Hindlimb muscle (tissue), 1 donor: ENCODE results near the gene PUS1. TPM values are rescaled to one million over a fixed set of nuclear protein-coding genes. Genes with fewer than 3 reads are reported as not detected.

Source experiments
- DNase-seq: peaks from one replicate; pipeline ENCODE4 v3.0.0-alpha.2; 2013
- polyA plus RNA-seq: library from polyadenylated mRNA; unstranded; fragments of 120-200 nt; gene quantifications from one replicate; pipeline ENCODE4 v1.2.1, GENCODE V29; 2013; ENCODE audit not compliant: insufficient read length

PUS1 gene
- polyA plus RNA-seq, 1 donor = 14.1 TPM

GRCh38 chr12:131962069-131962468 is 33.0 kb downstream of the PUS1 start:
- DNase-seq = no peak

GRCh38 chr12:131963381-131963780 is 34.3 kb downstream of the PUS1 start:
- no peak for DNase-seq

GRCh38 chr12:131965073-131965472 is 36.0 kb downstream of the PUS1 start:
- DNase-seq = no peak

GRCh38 chr12:131971226-131971625 is 42.1 kb downstream of the PUS1 start:
- no peak for DNase-seq

GRCh38 chr12:131975228-131975627 is 46.2 kb downstream of the PUS1 start:
- no peak for DNase-seq

- no peak for DNase-seq
These were observed 50.5 kb downstream of the PUS1 start for GRCh38 chr12:131979606-131980005.

- no peak for DNase-seq
These were observed 51.2 kb downstream of the PUS1 start for GRCh38 chr12:131980263-131980662.

- DNase-seq = no peak
These were observed 52.3 kb downstream of the PUS1 start for GRCh38 chr12:131981388-131981787.

GRCh38 chr12:131982041-131982440 is 53.0 kb downstream of the PUS1 start:
- DNase-seq = no peak

GRCh38 chr12:131983026-131983425 is 54.0 kb downstream of the PUS1 start:
- no peak for DNase-seq

- DNase-seq = no peak
These were observed 54.5 kb downstream of the PUS1 start for GRCh38 chr12:131983554-131983953.

- DNase-seq = no peak
These were observed 55.3 kb downstream of the PUS1 start for GRCh38 chr12:131984334-131984733.

GRCh38 chr12:131985510-131985875 is 56.4 kb downstream of the PUS1 start:
- DNase-seq = peak; percentile 10

GRCh38 chr12:131986361-131986760 is 57.3 kb downstream of the PUS1 start:
- DNase-seq = no peak

GRCh38 chr12:131986910-131987309 is 57.8 kb downstream of the PUS1 start:
- DNase-seq = no peak

- DNase-seq = no peak
These were observed 58.5 kb downstream of the PUS1 start for GRCh38 chr12:131987552-131987951.

GRCh38 chr12:131988054-131988796 is 59.1 kb downstream of the PUS1 start:
- no peak for DNase-seq

- DNase-seq = no peak
These were observed 59.9 kb downstream of the PUS1 start for GRCh38 chr12:131989021-131989420.

- no peak for DNase-seq
These were observed 61.2 kb downstream of the PUS1 start for GRCh38 chr12:131990066-131990979.

- DNase-seq = no peak
These were observed 61.9 kb downstream of the PUS1 start for GRCh38 chr12:131990980-131991305.

GRCh38 chr12:131991816-131992430 is 62.8 kb downstream of the PUS1 start:
- no peak for DNase-seq

GRCh38 chr12:131994589-131994988 is 65.5 kb downstream of the PUS1 start:
- DNase-seq = no peak
